C4-2B (cell line): ENCODE data around the gene BAAT.
A peak's percentile ranks its signal among the peaks of the same experiment; 100 is the strongest.

Experiments
- H3K27ac ChIP-seq: fragments of 450-650 bp; 2 replicates; pipeline ENCODE4 v1.5.1; 2017
- CTCF ChIP-seq: fragments of 450-650 bp; conservative IDR thresholded peaks from 2 replicates; pipeline ENCODE4 v1.5.1; 2017; ENCODE audit warnings: mild to moderate bottlenecking
- ZFX ChIP-seq: fragments of 450-650 bp; IDR thresholded peaks from 2 replicates; pipeline ENCODE4 v1.6.1; 2017

BAAT gene

GRCh38 chr9:101359679-101360078 lies 25.1 kb downstream of the BAAT start:
- TF ChIP-seq ZFX (no peak), CTCF (no peak)

DNA sequence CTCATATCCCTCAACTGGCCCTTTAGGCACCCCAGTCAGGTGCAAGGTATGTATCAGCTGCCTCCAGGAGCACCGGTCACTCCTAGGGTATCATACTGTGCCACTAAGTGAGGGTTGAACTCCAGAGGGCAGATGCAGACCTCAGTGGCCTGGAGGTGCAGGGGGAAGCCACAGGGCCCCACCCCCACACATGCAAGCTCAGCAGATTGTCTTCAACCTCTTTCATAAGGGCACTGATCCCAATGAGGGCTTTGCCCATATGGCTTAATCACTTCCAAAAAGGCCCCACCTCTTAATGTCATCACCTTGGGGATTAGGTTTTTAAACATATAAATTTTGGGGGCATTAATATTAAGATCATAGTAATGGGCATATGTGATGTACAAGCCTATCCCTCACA lies 28.2 kb downstream of the BAAT start:
- no peak for TF ChIP-seq ZFX
- TF ChIP-seq CTCF, result no peak
- no peak overlapping the region for H3K27ac ChIP-seq

More at GRCh38 chr9:101359679-101360078, 25.1 kb downstream of the BAAT start:
- H3K27ac ChIP-seq, result no peak overlapping the region

DNA sequence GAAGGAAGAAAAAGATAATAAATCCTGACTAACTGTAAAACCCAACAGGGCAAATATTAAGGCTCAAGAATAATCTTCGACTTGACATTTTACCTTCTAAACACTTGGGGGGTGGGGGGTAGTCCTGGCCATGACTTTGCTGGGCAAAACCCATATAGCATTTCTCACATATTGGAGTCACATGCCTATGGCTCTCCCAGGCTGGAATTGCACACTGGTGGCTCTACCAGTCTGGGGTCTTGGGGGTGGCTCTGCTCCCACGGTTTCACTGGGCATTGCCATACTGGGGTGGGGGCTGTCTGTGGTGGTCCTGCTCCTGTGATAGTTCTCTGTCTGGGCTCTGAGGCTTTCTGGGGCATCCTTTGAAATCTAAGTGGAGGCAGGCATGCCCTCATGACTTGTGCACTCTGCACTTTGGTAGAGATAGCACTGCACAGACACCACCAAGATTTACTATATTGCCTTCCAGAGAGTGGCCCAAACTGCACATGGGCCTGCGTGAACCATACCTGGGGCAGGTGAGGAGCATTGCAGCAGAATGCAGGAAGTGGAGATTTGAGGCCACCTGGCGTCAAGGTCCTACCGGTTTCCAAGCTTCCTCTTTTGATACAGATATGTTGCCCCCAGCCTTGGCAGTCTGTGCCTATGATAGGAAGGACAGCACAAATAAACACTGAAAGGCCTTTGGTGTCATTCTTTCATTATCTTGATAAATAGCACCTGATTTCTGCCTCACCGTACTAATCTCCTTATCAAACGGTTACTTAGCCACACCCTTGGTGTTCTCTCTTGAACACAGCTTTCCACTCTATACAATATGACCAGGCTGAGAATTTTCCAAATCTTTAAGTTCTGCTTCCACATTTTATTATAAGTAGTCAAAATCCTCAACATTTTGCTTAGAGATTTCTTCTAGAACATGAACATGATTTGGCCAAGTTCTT lies 29.8 kb downstream of the BAAT start:
- H3K27ac ChIP-seq, result no peak overlapping the region
- TF ChIP-seq ZFX (no peak), CTCF (no peak)

GRCh38 chr9:101354143-101354764 lies 30.6 kb downstream of the BAAT start:
- no peak for TF ChIP-seq CTCF
- no peak for TF ChIP-seq ZFX

GRCh38 chr9:101353683-101354082 lies 31.1 kb downstream of the BAAT start:
- TF ChIP-seq CTCF (no peak), ZFX (no peak)

More at GRCh38 chr9:101354143-101354764, 30.6 kb downstream of the BAAT start:
- no peak overlapping the region for H3K27ac ChIP-seq

GRCh38 chr9:101352892-101353463 lies 31.8 kb downstream of the BAAT start:
- TF ChIP-seq ZFX, result no peak
- TF ChIP-seq CTCF, result no peak
- H3K27ac ChIP-seq, result peak overlapping the region; percentile 7; the same call in 1 of the 2 replicates

More at GRCh38 chr9:101353683-101354082, 31.1 kb downstream of the BAAT start:
- H3K27ac ChIP-seq, result no peak overlapping the region

GRCh38 chr9:101350285-101350684 lies 34.5 kb downstream of the BAAT start:
- H3K27ac ChIP-seq, result no peak overlapping the region
- no peak for TF ChIP-seq ZFX
- TF ChIP-seq CTCF, result no peak
